ENCODE data around the gene TLX3. TPM values are rescaled to one million over a fixed set of nuclear protein-coding genes. Genes with fewer than 3 reads are reported as not detected.
A peak's percentile ranks its signal among the peaks of the same experiment; 100 is the strongest.

The TLX3 gene
- total RNA-seq, 1 donor from 2014 or later = not detected

- ATAC-seq (no peak), DNase-seq (ENCODE audit: low spot score) (no peak)
- intact Hi-C loops (cut with DNase I) = no loop called here
Observed at GRCh38 chr5:171316258-171317121, 7.4 kb downstream of the TLX3 start.

GRCh38 chr5:171317230-171317629 is 8.2 kb downstream of the TLX3 start:
- ATAC-seq = no peak
- intact Hi-C loops (cut with DNase I) = no loop called here
- no peak for DNase-seq (ENCODE audit: low spot score)

DNA sequence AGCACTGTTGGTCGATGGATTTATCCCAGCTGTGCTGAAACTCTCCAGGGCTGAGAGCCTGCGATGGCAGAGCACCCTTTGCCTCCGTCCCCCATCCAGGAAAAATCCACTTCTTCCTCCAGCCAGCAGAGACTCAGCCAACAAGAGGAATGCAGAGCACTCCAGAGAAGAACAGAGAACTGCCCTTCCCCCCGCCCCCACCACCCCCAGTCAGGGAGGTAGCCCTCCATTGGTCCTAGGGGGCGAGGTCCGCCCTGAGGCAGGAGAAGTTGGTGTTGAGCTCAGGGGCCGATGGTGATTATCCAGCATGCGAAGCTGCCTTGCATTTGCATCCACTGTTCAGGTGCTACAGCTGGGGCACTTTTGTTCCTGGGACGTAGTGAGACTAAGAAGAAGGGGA is 9.0 kb downstream of the TLX3 start:
- no peak for DNase-seq (ENCODE audit: low spot score)
- ATAC-seq = no peak
- intact Hi-C loops (cut with DNase I) = no loop called here

DNA sequence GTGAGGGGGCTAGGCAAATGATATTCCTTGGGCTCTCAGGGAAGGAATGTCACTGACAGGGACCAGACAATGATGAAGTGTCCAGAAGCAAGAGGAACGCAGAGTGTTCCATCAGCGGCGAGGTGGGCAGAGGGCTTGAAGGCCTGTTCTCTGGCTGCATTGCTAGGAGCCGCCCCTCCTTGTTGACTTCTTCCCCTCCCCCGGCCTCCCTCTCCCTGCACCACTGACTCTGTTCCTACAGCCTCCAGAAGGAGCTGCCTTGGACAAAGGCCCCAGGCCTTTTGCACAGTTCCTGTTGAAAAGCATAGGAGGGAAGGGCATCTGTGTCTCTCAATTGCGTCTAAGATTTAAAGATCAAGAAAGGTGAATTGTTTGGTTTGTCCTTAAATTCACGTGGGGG is 12.4 kb downstream of the TLX3 start:
- no peak for DNase-seq (ENCODE audit: low spot score)
- no peak for ATAC-seq
- intact Hi-C loops (cut with DNase I) = no loop called here

DNA sequence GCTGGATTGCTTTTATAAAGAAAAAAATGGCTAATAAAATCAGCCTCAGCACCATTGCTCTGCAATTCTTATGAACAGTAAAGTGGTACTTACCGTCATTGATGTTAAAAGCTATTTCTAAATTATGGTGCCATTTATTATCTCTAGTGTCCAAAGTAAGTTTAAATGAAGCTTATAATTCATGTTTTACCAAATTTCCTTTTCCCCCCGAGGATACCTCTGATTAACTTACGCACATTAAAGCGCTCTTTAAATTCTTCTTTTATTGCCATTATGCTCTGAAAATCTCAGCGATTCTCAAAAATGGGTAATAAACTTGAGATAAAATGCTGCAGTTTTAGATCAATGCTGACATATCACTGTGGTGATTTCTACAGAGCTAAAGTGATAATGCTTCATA is 13.5 kb downstream of the TLX3 start:
- intact Hi-C loops (cut with DNase I) = no loop called here
- DNase-seq (ENCODE audit: low spot score) = no peak

GRCh38 chr5:171323007-171323406 is 14.0 kb downstream of the TLX3 start:
- no peak for DNase-seq (ENCODE audit: low spot score)
- no peak for ATAC-seq
- intact Hi-C loops (cut with DNase I) = no loop called here

More for the DNA sequence above, 13.5 kb downstream of the TLX3 start:
- ATAC-seq = no peak

GRCh38 chr5:171323806-171324632 is 15.0 kb downstream of the TLX3 start:
- no peak for ATAC-seq
- DNase-seq (ENCODE audit: low spot score) = no peak
- intact Hi-C loops (cut with DNase I) = no loop called here

- no peak for ATAC-seq
- intact Hi-C loops (cut with DNase I) = no loop called here
- DNase-seq (ENCODE audit: low spot score) = no peak
Observed at GRCh38 chr5:171330021-171330420, 21.0 kb downstream of the TLX3 start.

GRCh38 chr5:171335616-171336015 is 26.6 kb downstream of the TLX3 start:
- DNase-seq (ENCODE audit: low spot score) (peak; percentile 27), ATAC-seq (no peak)
- intact Hi-C loops (cut with DNase I) = no loop called here

DNA sequence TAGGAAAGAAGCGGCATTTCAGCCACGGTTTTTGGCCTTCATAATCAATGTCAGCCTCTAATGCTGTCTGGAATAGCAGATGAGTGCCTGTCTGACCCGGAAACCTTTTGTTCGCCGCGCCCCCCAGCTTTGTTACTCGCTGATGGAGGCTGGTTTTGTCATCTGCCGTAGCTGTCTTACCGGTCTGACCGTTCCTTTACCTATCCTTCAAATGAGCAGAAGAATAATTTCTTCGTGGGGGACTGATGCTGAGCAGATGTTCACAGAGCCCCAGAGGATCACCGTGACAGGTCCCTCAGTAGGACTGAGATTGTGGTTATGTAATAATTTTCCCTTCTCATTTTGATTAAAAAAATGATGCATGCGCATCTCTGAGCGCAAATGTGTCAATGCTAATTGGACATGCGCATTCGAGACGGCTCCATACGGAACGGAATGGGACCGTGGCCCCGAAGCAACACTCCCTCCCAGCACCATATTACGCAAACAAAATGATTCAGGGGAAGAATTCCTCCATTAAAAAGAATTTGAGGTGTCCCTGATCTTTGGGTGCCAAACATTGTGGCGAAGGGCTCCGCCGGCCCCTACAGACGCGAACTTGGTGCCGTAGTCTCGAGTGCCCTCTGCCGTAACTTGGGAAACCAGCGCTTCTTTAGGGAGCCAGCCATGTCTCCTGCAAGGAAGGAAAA is 27.6 kb downstream of the TLX3 start:
- intact Hi-C loops (cut with DNase I) = no loop called here
- DNase-seq (ENCODE audit: low spot score) = no peak
- ATAC-seq = peak; percentile 78

- ATAC-seq (no peak), DNase-seq (ENCODE audit: low spot score) (no peak)
- intact Hi-C loops (cut with DNase I) = no loop called here
Observed at GRCh38 chr5:171337210-171337569, 28.1 kb downstream of the TLX3 start.

GRCh38 chr5:171340042-171340441 is 31.0 kb downstream of the TLX3 start:
- intact Hi-C loops (cut with DNase I) = no loop called here
- DNase-seq (ENCODE audit: low spot score) = no peak
- no peak for ATAC-seq

DNA sequence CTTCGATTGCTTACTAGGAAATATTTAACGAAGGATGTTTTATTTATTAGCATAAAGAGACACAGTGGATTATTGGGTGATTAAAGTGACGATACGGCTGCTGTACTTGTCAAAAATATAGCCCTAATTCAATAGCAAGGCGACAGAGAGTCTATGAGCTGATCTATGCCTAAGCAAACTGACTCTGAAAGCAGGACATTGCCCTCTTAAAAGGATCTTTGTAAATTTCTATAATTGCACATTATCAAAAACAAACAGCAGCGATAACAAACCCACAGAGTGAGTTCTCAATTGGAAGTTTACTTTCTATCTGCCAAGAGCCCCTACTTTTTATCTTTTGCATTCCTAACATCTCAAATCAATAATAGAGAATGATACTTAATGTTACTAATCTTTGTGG is 31.4 kb downstream of the TLX3 start:
- DNase-seq (ENCODE audit: low spot score) = no peak
- intact Hi-C loops (cut with DNase I) = no loop called here
- no peak for ATAC-seq

GRCh38 chr5:171342362-171343111 is 33.5 kb downstream of the TLX3 start:
- ATAC-seq (no peak), DNase-seq (ENCODE audit: low spot score) (no peak)
- intact Hi-C loops (cut with DNase I) = no loop called here

DNA sequence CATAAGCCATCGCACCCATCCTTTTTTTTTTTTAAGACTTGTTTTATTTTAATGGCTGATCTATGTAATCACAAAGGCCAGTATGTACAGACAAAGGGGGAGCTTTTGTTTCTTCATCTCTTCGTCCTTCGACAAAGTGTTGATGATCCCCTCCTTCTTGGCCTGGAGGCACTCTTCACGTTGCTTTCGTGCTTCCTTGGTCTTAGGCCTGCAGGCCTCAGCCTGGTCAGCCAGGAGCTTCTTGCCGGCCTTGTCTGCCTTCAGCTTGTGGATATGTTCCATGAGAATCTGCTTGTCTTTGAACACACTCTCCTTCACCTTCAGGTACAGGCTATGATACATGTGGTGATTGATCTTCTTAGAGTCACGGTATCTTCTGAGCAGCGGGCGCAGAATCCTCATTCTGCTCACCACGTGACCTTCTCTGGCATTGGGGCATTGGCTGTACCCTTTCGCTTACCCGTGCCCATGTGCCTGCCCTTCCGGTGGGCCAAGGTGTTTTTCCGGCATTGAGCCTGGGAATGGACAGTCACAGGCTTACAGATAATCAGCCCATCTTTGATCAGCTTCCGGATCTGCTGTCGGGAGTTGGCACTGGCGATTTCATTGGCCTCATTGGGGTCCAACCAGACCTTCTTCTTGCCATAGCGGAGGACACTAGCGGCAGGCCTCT is 36.0 kb downstream of the TLX3 start:
- intact Hi-C loops (cut with DNase I) = no loop called here
- ATAC-seq (no peak), DNase-seq (ENCODE audit: low spot score) (no peak)

DNA sequence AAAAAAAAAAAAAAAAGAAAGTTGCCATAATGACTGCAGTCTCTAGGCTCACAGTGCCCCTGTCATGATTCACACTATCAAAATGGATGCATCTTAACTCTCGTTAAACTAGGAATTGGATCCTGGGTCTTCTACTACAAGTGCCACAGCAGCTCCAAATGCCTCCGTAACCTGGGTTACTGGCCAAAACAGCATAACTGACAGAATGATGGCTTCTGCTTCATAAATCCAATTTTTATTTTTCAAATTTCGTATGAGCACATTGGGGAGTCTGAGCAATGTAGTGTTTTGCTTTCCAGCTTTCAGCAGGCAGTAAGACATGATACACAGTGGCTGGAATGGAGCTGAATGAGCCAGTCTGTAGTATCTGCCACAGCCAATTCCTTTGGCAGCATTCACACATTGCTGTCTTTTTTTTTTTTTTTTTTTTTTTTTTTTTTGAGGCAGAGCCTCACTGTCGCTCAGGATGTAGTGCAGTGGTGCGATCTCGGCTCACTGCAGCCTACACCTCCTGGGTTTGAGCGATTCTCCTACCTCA is 42.6 kb downstream of the TLX3 start:
- intact Hi-C loops (cut with DNase I) = no loop called here
- ATAC-seq = no peak

GRCh38 chr5:171355302-171355724 is 46.3 kb downstream of the TLX3 start:
- ATAC-seq = no peak
- intact Hi-C loops (cut with DNase I) = no loop called here
- no peak for DNase-seq (ENCODE audit: low spot score)

More for the DNA sequence above, 42.6 kb downstream of the TLX3 start:
- DNase-seq (ENCODE audit: low spot score) = no peak

- ATAC-seq (no peak), DNase-seq (ENCODE audit: low spot score) (no peak)
- intact Hi-C loops (cut with DNase I) = no loop called here
Observed at GRCh38 chr5:171357843-171358242, 48.8 kb downstream of the TLX3 start.
